Measurements from ENCODE around the gene ABCA1.
"Not testable (repeated sequence)": the region's sequence is repeated elsewhere in the genome, so short reads cannot be mapped to it uniquely, and the experiment has no call there.

ABCA1 gene

GRCh38 chr9:104960662-104961061 is 32.7 kb upstream of the ABCA1 start:
- TF ChIP-seq EZH2 (IDR thresholded peaks at IDR 0.05; ENCODE audit: borderline replicate concordance, low read depth, low read length, severe bottlenecking): no peak
- TF ChIP-seq, protein P1, sequence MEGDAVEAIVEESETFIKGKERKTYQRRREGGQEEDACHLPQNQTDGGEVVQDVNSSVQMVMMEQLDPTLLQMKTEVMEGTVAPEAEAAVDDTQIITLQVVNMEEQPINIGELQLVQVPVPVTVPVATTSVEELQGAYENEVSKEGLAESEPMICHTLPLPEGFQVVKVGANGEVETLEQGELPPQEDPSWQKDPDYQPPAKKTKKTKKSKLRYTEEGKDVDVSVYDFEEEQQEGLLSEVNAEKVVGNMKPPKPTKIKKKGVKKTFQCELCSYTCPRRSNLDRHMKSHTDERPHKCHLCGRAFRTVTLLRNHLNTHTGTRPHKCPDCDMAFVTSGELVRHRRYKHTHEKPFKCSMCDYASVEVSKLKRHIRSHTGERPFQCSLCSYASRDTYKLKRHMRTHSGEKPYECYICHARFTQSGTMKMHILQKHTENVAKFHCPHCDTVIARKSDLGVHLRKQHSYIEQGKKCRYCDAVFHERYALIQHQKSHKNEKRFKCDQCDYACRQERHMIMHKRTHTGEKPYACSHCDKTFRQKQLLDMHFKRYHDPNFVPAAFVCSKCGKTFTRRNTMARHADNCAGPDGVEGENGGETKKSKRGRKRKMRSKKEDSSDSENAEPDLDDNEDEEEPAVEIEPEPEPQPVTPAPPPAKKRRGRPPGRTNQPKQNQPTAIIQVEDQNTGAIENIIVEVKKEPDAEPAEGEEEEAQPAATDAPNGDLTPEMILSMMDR (IDR thresholded peaks at IDR 0.05; ENCODE audit: borderline replicate concordance, extremely low read depth, low read length, poor library complexity, severe bottlenecking): no peak
- no peak overlapping the region for H3K4me3 ChIP-seq (ENCODE audit: low read depth in 1 of 2, low read length in 2 of 2)
- H3K9ac ChIP-seq (ENCODE audit: low read depth, low read length): no peak overlapping the region
- H3K36me3 ChIP-seq (ENCODE audit: insufficient read depth, low read length): no peaks in the 10 kb centered on the region
- ATAC-seq (ENCODE audit: insufficient read depth, low read depth) (no peak), DNase-seq (no peak)
- no peak overlapping the region for H3K27ac ChIP-seq (ENCODE audit: low read length)
- H3K4me2 ChIP-seq (ENCODE audit: insufficient read depth, low read length): no peak overlapping the region
- no peaks in the 10 kb centered on the region for H3K27me3 ChIP-seq (ENCODE audit: insufficient read depth, low read length, poor library complexity)
- H4K20me1 ChIP-seq (ENCODE audit: insufficient read depth, low read length): no peaks in the 10 kb centered on the region
- H3K79me2 ChIP-seq (ENCODE audit: insufficient read depth, low read length): no peaks in the 10 kb centered on the region
- peaks cover 11% of the 10 kb centered on the region for H3K4me1 ChIP-seq (ENCODE audit: insufficient read depth, low read length)
- no peak overlapping the region for H2AFZ ChIP-seq (ENCODE audit: low read depth, low read length)
- no peaks in the 10 kb centered on the region for H3K9me3 ChIP-seq (ENCODE audit: insufficient read depth, low read length, severe bottlenecking)

GRCh38 chr9:104958751-104959150 is 30.8 kb upstream of the ABCA1 start:
- H3K9me3 ChIP-seq (ENCODE audit: insufficient read depth, low read length, severe bottlenecking): no peaks in the 10 kb centered on the region
- DNase-seq (no peak), ATAC-seq (ENCODE audit: insufficient read depth, low read depth) (no peak)
- no peak overlapping the region for H2AFZ ChIP-seq (ENCODE audit: low read depth, low read length)
- peaks cover 11% of the 10 kb centered on the region for H3K4me1 ChIP-seq (ENCODE audit: insufficient read depth, low read length)
- no peaks in the 10 kb centered on the region for H3K79me2 ChIP-seq (ENCODE audit: insufficient read depth, low read length)
- no peak overlapping the region for H3K4me3 ChIP-seq (ENCODE audit: low read depth in 1 of 2, low read length in 2 of 2)
- no peak for TF ChIP-seq EZH2 (IDR thresholded peaks at IDR 0.05; ENCODE audit: borderline replicate concordance, low read depth, low read length, severe bottlenecking)
- TF ChIP-seq, protein P1 (IDR thresholded peaks at IDR 0.05; ENCODE audit: borderline replicate concordance, extremely low read depth, low read length, poor library complexity, severe bottlenecking): no peak
- no peak overlapping the region for H3K4me2 ChIP-seq (ENCODE audit: insufficient read depth, low read length)
- H3K27ac ChIP-seq (ENCODE audit: low read length): no peak overlapping the region
- H3K27me3 ChIP-seq (ENCODE audit: insufficient read depth, low read length, poor library complexity): no peaks in the 10 kb centered on the region
- no peak overlapping the region for H3K9ac ChIP-seq (ENCODE audit: low read depth, low read length)
- H4K20me1 ChIP-seq (ENCODE audit: insufficient read depth, low read length): no peaks in the 10 kb centered on the region
- H3K36me3 ChIP-seq (ENCODE audit: insufficient read depth, low read length): no peaks in the 10 kb centered on the region

GRCh38 chr9:104958006-104958405 is 30.1 kb upstream of the ABCA1 start:
- H3K36me3 ChIP-seq (ENCODE audit: insufficient read depth, low read length); H3K4me3 ChIP-seq (ENCODE audit: low read depth in 1 of 2, low read length in 2 of 2); H3K9me3 ChIP-seq (ENCODE audit: insufficient read depth, low read length, severe bottlenecking); H4K20me1 ChIP-seq (ENCODE audit: insufficient read depth, low read length); ATAC-seq (ENCODE audit: insufficient read depth, low read depth); H3K9ac ChIP-seq (ENCODE audit: low read depth, low read length); H2AFZ ChIP-seq (ENCODE audit: low read depth, low read length); H3K27me3 ChIP-seq (ENCODE audit: insufficient read depth, low read length, poor library complexity); H3K79me2 ChIP-seq (ENCODE audit: insufficient read depth, low read length); H3K4me2 ChIP-seq (ENCODE audit: insufficient read depth, low read length); H3K27ac ChIP-seq (ENCODE audit: low read length); DNase-seq: not testable (repeated sequence)
- H3K4me1 ChIP-seq (ENCODE audit: insufficient read depth, low read length): peaks cover 11% of the 10 kb centered on the region

DNA sequence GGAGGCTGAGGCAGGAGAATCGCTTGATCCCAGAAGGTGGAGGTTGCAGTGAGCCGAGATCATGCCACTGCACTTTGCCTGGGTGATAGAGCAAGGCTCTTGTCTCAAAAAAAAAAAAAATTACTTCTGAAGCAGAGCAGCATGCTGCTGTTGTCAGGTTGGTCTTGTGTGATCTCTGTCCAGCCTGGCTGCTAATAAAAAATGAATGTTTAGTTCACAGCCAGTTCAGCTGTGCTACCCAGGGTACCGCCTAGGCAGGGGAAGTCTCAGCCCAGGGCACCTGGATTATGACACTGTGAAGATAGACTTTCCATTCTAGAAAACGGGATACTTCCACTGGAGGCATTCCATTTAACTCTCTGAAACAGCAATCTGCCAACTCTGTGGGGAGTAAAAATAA is 23.5 kb upstream of the ABCA1 start:
- DNase-seq (no peak), ATAC-seq (ENCODE audit: insufficient read depth, low read depth) (no peak)
- Histone ChIP-seq H3K4me1 (ENCODE audit: insufficient read depth, low read length) (no peaks in the 10 kb centered on the region), H2AFZ (ENCODE audit: low read depth, low read length) (no peak overlapping the region), H3K9ac (ENCODE audit: low read depth, low read length) (no peak overlapping the region), H3K4me3 (ENCODE audit: low read depth in 1 of 2, low read length in 2 of 2) (no peak overlapping the region), H3K36me3 (ENCODE audit: insufficient read depth, low read length) (no peaks in the 10 kb centered on the region), H3K27ac (ENCODE audit: low read length) (no peak overlapping the region), H3K27me3 (ENCODE audit: insufficient read depth, low read length, poor library complexity) (no peaks in the 10 kb centered on the region), H3K79me2 (ENCODE audit: insufficient read depth, low read length) (no peaks in the 10 kb centered on the region), H3K4me2 (ENCODE audit: insufficient read depth, low read length) (no peak overlapping the region), H4K20me1 (ENCODE audit: insufficient read depth, low read length) (no peaks in the 10 kb centered on the region), H3K9me3 (ENCODE audit: insufficient read depth, low read length, severe bottlenecking) (no peaks in the 10 kb centered on the region)
- no peak for TF ChIP-seq EZH2 (IDR thresholded peaks at IDR 0.05; ENCODE audit: borderline replicate concordance, low read depth, low read length, severe bottlenecking)
- TF ChIP-seq, protein P1 (IDR thresholded peaks at IDR 0.05; ENCODE audit: borderline replicate concordance, extremely low read depth, low read length, poor library complexity, severe bottlenecking): no peak

Measured in DND-41 (cell line).